MM.1S (cell line): ENCODE data around the gene ADK.

Source experiments
- DNase-seq: peaks from one replicate; pipeline ENCODE4 v3.0.0-alpha.2; 2015
- H2AFZ ChIP-seq: fragments of 300-600 bp; sonication (generic); 2 replicates; pipeline ENCODE4 v1.6.0; 2016; ENCODE audit warnings: antibody characterized with exemption, low read length
- H3F3A ChIP-seq: fragments of 300-600 bp; sonication (generic); 2 replicates; pipeline ENCODE4 v1.6.1; 2016; ENCODE audit warnings: mild to moderate bottlenecking, antibody characterized with exemption, low read length, moderate library complexity, mixed read lengths; ENCODE audit not compliant: insufficient read depth
- H3K27ac ChIP-seq: fragments of 300-600 bp; sonication (generic); 2 replicates; pipeline ENCODE4 v1.5.1; 2016; ENCODE audit warnings: mild to moderate bottlenecking, low read length
- H3K27me3 ChIP-seq: fragments of 300-600 bp; sonication (generic); replicated peaks from 2 replicates; pipeline ENCODE4 v1.6.0; 2016; ENCODE audit warnings: low read length; ENCODE audit not compliant: insufficient read depth
- H3K36me3 ChIP-seq: fragments of 300-600 bp; sonication (generic); replicated peaks from 2 replicates; pipeline ENCODE4 v1.6.1; 2016; ENCODE audit warnings: mild to moderate bottlenecking, low read length, mixed read lengths; ENCODE audit not compliant: insufficient read depth
- H3K4me1 ChIP-seq: fragments of 300-600 bp; sonication (generic); 2 replicates; pipeline ENCODE4 v1.6.1; 2016; ENCODE audit warnings: low read length, mixed read lengths
- H3K4me2 ChIP-seq: fragments of 300-600 bp; sonication (generic); 2 replicates; pipeline ENCODE4 v1.6.0; 2016; ENCODE audit warnings: low read depth, low read length
- H3K4me3 ChIP-seq: fragments of 300-600 bp; sonication (generic); 2 replicates; pipeline ENCODE4 v1.5.1; 2016; ENCODE audit warnings: low read length, mixed read lengths
- H3K79me2 ChIP-seq: fragments of 300-600 bp; sonication (generic); 2 replicates; pipeline ENCODE4 v1.6.1; 2016; ENCODE audit warnings: mixed run types, low read length, mixed read lengths
- H3K9ac ChIP-seq: fragments of 300-600 bp; sonication (generic); 2 replicates; pipeline ENCODE4 v1.6.1; 2016; ENCODE audit warnings: low read length, mixed read lengths
- H3K9me2 ChIP-seq: fragments of 300-600 bp; sonication (generic); replicated peaks from 2 replicates; pipeline ENCODE4 v1.6.1; 2016; ENCODE audit warnings: mild to moderate bottlenecking, low read length, mixed read lengths; ENCODE audit not compliant: insufficient read depth
- H3K9me3 ChIP-seq: fragments of 300-600 bp; sonication (generic); replicated peaks from 2 replicates; pipeline ENCODE4 v1.6.1; 2016; ENCODE audit warnings: mild to moderate bottlenecking, low read length, mixed read lengths; ENCODE audit not compliant: insufficient read depth
- H4K20me1 ChIP-seq: fragments of 300-600 bp; sonication (generic); 2 replicates; pipeline ENCODE4 v1.6.1; 2016; ENCODE audit warnings: mild to moderate bottlenecking, low read length, moderate library complexity, mixed read lengths; ENCODE audit not compliant: insufficient read depth
- EZH2 ChIP-seq: fragments of 300-600 bp; sonication (generic); optimal IDR thresholded peaks from 2 replicates; pipeline ENCODE3; 2017; ENCODE audit warnings: low read depth, mild to moderate bottlenecking, antibody characterized with exemption, low read length, mixed read lengths
- EZH2phosphoT487 ChIP-seq: fragments of 300-600 bp; sonication (generic); IDR thresholded peaks from 2 replicates; pipeline ENCODE4 v1.6.1; 2018; ENCODE audit warnings: antibody characterized with exemption, low read length
- TF ChIP-seq, protein P1 (sequence below): fragments of 300-600 bp; sonication (generic); IDR thresholded peaks from 2 replicates; pipeline ENCODE4 v1.5.1; 2016; ENCODE audit warnings: antibody characterized with exemption, low read length, mixed read lengths

ADK gene

DNA sequence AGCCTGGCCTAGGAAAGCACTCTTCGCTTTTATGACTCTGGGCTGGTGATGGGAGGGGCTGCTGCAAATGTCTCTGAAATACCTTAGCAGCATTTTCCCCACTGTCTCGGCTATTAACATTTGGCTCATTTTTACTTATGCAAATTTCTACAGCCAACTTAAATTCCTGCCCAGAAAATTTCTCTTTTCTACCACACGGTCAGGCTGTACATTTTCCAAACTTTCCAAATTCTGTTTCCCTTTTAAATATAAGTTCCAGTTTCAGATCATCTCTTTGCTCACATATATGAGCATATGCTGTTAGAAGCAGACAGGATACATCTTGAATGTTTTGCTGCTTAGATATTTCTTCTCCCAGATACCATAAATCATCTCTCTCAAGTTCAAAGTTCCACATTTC, 332.3 kb downstream of the ADK start:
- H3K4me3 ChIP-seq = no peak overlapping the region
- no peak overlapping the region for H3K27ac ChIP-seq
- H3K4me1 ChIP-seq = no peaks in the 10 kb centered on the region
- no peaks in the 10 kb centered on the region for H3K79me2 ChIP-seq
- DNase-seq = no peak
- TF ChIP-seq EZH2 (no peak), EZH2phosphoT487 (no peak)
- TF ChIP-seq, protein P1, sequence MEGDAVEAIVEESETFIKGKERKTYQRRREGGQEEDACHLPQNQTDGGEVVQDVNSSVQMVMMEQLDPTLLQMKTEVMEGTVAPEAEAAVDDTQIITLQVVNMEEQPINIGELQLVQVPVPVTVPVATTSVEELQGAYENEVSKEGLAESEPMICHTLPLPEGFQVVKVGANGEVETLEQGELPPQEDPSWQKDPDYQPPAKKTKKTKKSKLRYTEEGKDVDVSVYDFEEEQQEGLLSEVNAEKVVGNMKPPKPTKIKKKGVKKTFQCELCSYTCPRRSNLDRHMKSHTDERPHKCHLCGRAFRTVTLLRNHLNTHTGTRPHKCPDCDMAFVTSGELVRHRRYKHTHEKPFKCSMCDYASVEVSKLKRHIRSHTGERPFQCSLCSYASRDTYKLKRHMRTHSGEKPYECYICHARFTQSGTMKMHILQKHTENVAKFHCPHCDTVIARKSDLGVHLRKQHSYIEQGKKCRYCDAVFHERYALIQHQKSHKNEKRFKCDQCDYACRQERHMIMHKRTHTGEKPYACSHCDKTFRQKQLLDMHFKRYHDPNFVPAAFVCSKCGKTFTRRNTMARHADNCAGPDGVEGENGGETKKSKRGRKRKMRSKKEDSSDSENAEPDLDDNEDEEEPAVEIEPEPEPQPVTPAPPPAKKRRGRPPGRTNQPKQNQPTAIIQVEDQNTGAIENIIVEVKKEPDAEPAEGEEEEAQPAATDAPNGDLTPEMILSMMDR = no peak
- no peak overlapping the region for H2AFZ ChIP-seq
- H3K9me2 ChIP-seq = no peaks in the 10 kb centered on the region
- no peaks in the 10 kb centered on the region for H3K9me3 ChIP-seq
- H3K27me3 ChIP-seq = no peaks in the 10 kb centered on the region
- no peaks in the 10 kb centered on the region for H4K20me1 ChIP-seq
- no peak overlapping the region for H3K4me2 ChIP-seq
- no peaks in the 10 kb centered on the region for H3K36me3 ChIP-seq
- no peak overlapping the region for H3K9ac ChIP-seq
- no peaks in the 10 kb centered on the region for H3F3A ChIP-seq

DNA sequence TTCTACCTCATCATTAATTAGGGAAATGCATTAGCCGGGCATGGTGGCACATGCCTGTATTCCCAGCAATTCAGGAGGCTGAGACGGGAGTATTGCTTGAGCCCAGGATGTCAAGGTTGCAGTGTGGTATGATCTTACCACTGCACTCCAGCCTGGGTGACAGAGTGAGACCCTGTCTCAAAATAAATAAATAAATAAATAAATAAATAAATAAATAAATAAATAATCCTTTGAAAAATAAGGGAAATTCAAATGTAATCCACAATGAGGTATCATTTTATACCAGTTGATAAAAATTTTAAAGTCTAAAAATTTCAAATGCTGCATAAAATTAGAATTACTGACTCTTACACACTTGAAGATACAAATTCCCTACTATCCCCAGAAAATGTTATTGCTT, 334.3 kb downstream of the ADK start:
- Histone ChIP-seq H3K9me2 (no peaks in the 10 kb centered on the region), H3K4me3 (no peak overlapping the region), H4K20me1 (no peaks in the 10 kb centered on the region), H2AFZ (no peak overlapping the region), H3F3A (no peaks in the 10 kb centered on the region), H3K4me1 (no peaks in the 10 kb centered on the region), H3K9me3 (no peaks in the 10 kb centered on the region), H3K27ac (no peak overlapping the region), H3K36me3 (no peaks in the 10 kb centered on the region), H3K27me3 (no peaks in the 10 kb centered on the region), H3K4me2 (no peak overlapping the region), H3K9ac (no peak overlapping the region), H3K79me2 (no peaks in the 10 kb centered on the region)
- no peak for DNase-seq
- TF ChIP-seq, protein P1 = no peak
- no peak for TF ChIP-seq EZH2
- TF ChIP-seq EZH2phosphoT487 = no peak

DNA sequence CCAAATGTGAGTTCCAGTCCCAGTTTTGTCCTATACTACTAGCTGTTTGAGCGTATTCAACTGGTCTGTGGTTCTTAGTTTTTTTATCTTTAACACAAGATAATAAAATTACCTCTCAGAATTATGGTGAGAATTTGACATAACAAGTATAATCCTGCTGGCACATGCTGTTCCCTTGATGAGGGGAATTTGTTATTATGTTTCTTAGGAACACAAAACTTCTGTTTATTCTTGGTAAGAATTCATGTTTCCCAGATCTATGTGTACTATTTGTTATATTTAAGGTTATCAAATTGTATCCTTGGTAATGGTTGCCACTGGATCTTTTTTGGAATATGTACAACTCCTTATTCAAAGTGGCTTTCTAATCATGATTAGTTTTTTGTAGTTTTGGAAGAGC, 335.6 kb downstream of the ADK start:
- H3K4me3 ChIP-seq = no peak overlapping the region
- no peak overlapping the region for H3K9ac ChIP-seq
- DNase-seq = no peak
- H3K4me1 ChIP-seq = no peaks in the 10 kb centered on the region
- no peaks in the 10 kb centered on the region for H3K9me2 ChIP-seq
- no peaks in the 10 kb centered on the region for H3F3A ChIP-seq
- H3K9me3 ChIP-seq = no peaks in the 10 kb centered on the region
- no peaks in the 10 kb centered on the region for H3K79me2 ChIP-seq
- no peaks in the 10 kb centered on the region for H3K36me3 ChIP-seq
- no peak overlapping the region for H3K27ac ChIP-seq
- H3K27me3 ChIP-seq = no peaks in the 10 kb centered on the region
- TF ChIP-seq, protein P1 = no peak
- TF ChIP-seq EZH2 = no peak
- H2AFZ ChIP-seq = no peak overlapping the region
- H3K4me2 ChIP-seq = no peak overlapping the region
- no peaks in the 10 kb centered on the region for H4K20me1 ChIP-seq

DNA sequence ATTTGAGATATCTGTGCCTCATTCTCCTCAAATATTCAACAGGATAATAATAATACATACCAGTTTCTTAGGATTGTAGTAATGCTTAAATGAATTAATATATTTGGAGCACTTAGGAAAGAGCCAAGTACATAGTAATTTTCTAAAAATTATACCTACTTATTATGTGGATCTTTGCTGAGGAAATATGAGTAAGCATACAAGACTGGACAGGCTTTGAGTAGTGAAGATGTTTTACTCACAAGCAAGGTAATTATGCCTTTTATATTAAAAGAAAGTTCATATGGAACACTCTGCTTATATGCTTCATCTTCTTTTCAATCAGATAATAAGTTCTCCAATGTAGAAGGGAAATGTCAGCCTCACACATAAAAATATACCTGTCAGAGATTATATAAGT, 337.9 kb downstream of the ADK start:
- Histone ChIP-seq H3K9me3 (no peaks in the 10 kb centered on the region), H3K9ac (no peak overlapping the region), H3F3A (no peaks in the 10 kb centered on the region), H3K27me3 (no peaks in the 10 kb centered on the region), H3K4me2 (no peak overlapping the region), H2AFZ (no peak overlapping the region), H3K27ac (no peak overlapping the region), H3K79me2 (no peaks in the 10 kb centered on the region), H3K4me1 (no peaks in the 10 kb centered on the region), H3K36me3 (no peaks in the 10 kb centered on the region), H3K4me3 (no peak overlapping the region), H3K9me2 (no peaks in the 10 kb centered on the region), H4K20me1 (no peaks in the 10 kb centered on the region)
- TF ChIP-seq, protein P1 = no peak
- TF ChIP-seq EZH2phosphoT487 = no peak
- DNase-seq = no peak
